IPS-18a (cell line): ENCODE measurements around the gene NGFR.

Experiments used
- H3K27ac ChIP-seq: one replicate; pipeline ENCODE4 v1.5.1; 2013; ENCODE audit warnings: low read length
- H3K27me3 ChIP-seq: one replicate; pipeline ENCODE4 v1.6.1; 2013; ENCODE audit warnings: mild to moderate bottlenecking, low read length; ENCODE audit not compliant: control insufficient read depth, insufficient read depth
- H3K36me3 ChIP-seq: one replicate; pipeline ENCODE4 v1.6.1; 2013; ENCODE audit warnings: low read depth, low read length; ENCODE audit not compliant: control insufficient read depth
- H3K4me1 ChIP-seq: one replicate; pipeline ENCODE4 v1.6.1; 2013; ENCODE audit warnings: low read depth, low read length; ENCODE audit not compliant: control insufficient read depth
- H3K4me3 ChIP-seq: one replicate; pipeline ENCODE4 v1.5.1; 2013; ENCODE audit warnings: low read length
- H3K9ac ChIP-seq: one replicate; pipeline ENCODE4 v1.6.1; 2013; ENCODE audit warnings: mild to moderate bottlenecking, low read length, moderate library complexity
- H3K9me3 ChIP-seq: one replicate; pipeline ENCODE4 v1.6.1; 2013; ENCODE audit warnings: low read depth, low read length; ENCODE audit not compliant: control insufficient read depth

NGFR gene

DNA sequence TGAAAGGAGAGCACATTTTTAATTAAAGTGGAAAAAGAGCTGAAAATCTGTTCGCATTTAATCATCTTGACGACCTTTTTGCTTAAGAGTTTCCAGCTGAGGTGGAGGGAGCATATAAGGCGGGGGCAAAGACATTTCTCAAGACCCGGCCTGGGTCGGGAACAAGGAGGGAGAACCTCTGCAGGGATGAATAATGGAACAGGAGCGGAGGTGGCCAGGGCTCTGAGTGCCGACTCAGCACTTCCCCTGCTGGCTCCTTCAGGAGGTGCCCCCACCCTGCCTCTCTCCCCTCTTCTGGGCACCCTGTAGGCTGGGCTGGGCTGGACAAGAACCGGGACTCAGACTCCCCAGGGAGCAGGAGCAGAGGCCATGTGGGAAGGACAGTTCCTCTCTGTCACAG lies 7.9 kb upstream of the NGFR start:
- H3K27me3 ChIP-seq: peaks cover 4% of the 10 kb centered on the region
- H3K4me3 ChIP-seq: no peak overlapping the region
- H3K4me1 ChIP-seq: peaks cover 34% of the 10 kb centered on the region
- no peak overlapping the region for H3K27ac ChIP-seq
- no peaks in the 10 kb centered on the region for H3K36me3 ChIP-seq
- no peaks in the 10 kb centered on the region for H3K9me3 ChIP-seq
- H3K9ac ChIP-seq: no peak overlapping the region

- Histone ChIP-seq H3K4me3 (no peak overlapping the region), H3K27me3 (peaks cover 12% of the 10 kb centered on the region), H3K36me3 (no peaks in the 10 kb centered on the region), H3K4me1 (peaks cover 34% of the 10 kb centered on the region), H3K27ac (no peak overlapping the region), H3K9ac (no peak overlapping the region), H3K9me3 (no peaks in the 10 kb centered on the region)
Observed at GRCh38 chr17:49488612-49489011, 6.5 kb upstream of the NGFR start.

GRCh38 chr17:49489348-49489747 lies 5.7 kb upstream of the NGFR start:
- H3K4me3 ChIP-seq: no peak overlapping the region
- H3K4me1 ChIP-seq: peaks cover 28% of the 10 kb centered on the region
- H3K36me3 ChIP-seq: no peaks in the 10 kb centered on the region
- no peaks in the 10 kb centered on the region for H3K9me3 ChIP-seq
- H3K9ac ChIP-seq: no peak overlapping the region
- H3K27me3 ChIP-seq: peaks cover 16% of the 10 kb centered on the region
- H3K27ac ChIP-seq: no peak overlapping the region

DNA sequence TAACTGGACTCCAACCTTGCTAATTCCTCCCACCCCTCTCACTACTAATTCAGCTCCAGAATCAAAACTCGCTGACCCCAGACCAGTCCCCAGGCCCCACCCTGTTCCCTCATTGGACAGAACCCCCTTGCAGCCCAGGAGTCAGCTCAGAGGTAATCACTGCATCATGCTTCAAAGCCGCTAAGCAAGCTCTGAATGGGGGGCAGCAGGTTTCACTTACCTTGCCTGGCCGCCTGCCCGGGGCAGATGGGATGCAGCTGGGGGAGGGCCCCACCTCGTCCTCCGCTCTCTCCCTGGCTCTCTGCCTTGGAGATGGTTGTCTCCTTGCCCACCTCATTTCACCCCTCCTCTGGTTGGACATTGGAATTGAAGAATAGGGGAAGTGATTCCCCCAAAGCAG lies 4.8 kb upstream of the NGFR start:
- Histone ChIP-seq H3K36me3 (no peaks in the 10 kb centered on the region), H3K27ac (no peak overlapping the region), H3K9me3 (no peaks in the 10 kb centered on the region), H3K4me3 (no peak overlapping the region), H3K4me1 (peaks cover 21% of the 10 kb centered on the region), H3K9ac (no peak overlapping the region), H3K27me3 (peaks cover 21% of the 10 kb centered on the region)

DNA sequence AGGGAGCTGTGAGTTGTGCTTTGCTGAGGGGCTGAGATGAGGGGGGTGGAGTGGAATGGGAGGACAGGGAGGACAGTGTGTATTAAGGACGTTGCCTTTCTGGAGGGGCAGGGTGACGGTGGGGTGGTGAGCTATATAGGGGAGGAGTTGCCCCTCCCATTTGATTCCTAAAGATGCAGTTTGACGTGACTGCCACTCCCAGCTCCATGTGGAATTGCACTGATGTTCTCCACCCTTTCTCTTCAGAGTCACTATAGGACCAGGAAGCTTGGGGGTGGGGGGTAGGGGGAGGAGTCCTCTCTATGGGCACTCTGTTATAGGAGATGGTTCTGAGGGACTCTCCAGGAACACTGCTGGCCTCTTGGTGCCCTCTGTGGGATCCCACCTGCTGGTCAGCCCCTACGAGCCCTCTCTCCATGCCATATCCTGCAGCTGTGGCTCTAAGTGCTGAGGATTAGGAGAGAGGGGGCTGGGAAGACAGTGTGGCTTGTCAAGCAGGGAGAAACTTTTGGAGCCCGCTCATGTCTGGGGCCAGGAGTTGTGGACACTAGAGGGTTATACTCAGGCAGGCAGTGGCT lies 3.8 kb upstream of the NGFR start:
- peaks cover 12% of the 10 kb centered on the region for H3K4me1 ChIP-seq
- H3K9ac ChIP-seq: no peak overlapping the region
- H3K27ac ChIP-seq: no peak overlapping the region
- no peaks in the 10 kb centered on the region for H3K36me3 ChIP-seq
- H3K27me3 ChIP-seq: peaks cover 31% of the 10 kb centered on the region
- no peak overlapping the region for H3K4me3 ChIP-seq
- H3K9me3 ChIP-seq: no peaks in the 10 kb centered on the region

DNA sequence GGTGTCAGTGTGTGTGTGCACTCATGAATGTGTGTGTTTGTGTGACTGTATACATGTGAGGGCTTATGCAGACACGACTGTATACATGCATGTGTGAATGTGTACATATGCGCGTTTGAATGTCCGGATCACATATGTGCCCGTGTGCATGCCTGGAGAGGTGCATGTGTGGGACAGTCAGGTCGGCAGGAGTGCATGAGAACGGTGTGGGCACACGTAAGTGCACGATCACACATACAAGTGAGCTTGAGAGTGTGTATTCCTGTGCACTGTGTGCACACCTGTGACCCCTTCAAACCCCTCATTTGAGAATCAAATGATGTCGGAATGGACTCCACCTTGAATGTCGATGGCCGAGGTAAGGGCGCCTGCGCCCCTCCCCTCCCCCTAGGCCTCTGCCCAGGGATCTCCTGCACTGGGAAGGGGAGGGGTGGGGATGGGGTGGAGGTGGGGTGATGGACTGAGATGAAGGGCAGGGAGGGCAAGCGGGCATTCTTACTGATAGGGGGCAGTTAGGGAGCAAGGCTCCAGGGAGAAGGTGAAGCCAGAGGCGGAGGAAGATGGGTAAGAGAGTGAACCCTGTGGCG lies 601 bp upstream of the NGFR start:
- H3K4me3 ChIP-seq: peak overlapping the region; percentile 53
- H3K27me3 ChIP-seq: peaks cover 62% of the 10 kb centered on the region
- H3K4me1 ChIP-seq: peaks cover 17% of the 10 kb centered on the region
- H3K36me3 ChIP-seq: no peaks in the 10 kb centered on the region
- no peak overlapping the region for H3K9ac ChIP-seq
- no peaks in the 10 kb centered on the region for H3K9me3 ChIP-seq
- no peak overlapping the region for H3K27ac ChIP-seq

DNA sequence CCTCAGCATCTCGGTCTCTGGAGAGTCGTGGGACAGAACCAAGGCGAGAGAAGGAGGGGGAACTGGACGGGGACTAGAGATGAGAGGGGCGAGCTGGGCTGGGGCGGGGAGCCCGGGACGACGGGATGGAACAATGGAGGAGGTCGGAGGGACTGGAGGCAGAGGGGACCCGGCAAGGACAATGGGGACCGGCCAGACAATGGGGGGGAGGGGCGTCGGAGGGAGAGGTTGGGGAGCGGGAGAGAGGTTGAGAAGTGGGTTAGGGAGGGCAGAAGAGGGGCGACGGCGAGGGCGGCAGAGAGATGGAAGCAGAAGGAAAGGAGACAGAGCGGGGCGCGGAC lies 719 bp downstream of the NGFR start:
- H3K27ac ChIP-seq: no peak overlapping the region
- no peaks in the 10 kb centered on the region for H3K36me3 ChIP-seq
- H3K27me3 ChIP-seq: peaks cover 72% of the 10 kb centered on the region
- peaks cover 17% of the 10 kb centered on the region for H3K4me1 ChIP-seq
- H3K4me3 ChIP-seq: peak overlapping the region; percentile 65
- H3K9me3 ChIP-seq: no peaks in the 10 kb centered on the region
- no peak overlapping the region for H3K9ac ChIP-seq

DNA sequence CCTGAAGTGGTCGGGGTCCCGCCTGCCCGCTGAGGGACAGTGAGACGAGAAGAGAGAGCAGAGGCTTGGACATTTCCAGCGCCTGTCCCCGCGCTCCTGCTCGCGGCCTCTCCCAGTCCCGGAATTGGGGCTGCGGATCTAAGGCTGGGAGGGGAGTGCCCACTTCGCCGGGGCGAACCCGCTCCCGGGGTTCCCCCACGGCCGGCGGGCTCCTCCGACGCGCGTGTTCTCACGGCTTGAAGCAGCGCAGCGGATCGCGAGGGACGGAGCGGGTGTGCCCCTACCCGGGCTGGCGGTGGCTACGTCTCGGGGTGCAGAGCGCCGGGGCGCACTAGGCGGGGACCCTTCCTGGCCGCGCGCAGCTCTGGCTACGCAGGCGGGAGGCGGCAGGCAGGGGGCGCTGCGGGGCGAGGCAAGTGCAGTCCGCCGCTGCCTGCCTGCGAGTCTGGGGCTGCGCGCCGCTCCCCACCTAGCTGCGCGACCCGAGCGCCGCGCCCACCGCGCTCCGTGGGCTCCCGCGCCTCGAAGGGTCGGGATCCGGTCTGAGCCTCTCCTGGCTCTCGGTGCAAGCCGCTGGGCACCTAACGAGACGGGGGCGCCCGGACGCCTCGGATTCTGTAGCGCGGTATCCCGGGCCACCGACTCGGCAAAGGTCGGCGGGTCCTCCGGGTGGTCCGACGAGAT lies 1.2 kb downstream of the NGFR start:
- H3K4me3 ChIP-seq: peak overlapping the region; percentile 65
- H3K36me3 ChIP-seq: no peaks in the 10 kb centered on the region
- H3K27me3 ChIP-seq: peaks cover 72% of the 10 kb centered on the region
- H3K27ac ChIP-seq: no peak overlapping the region
- peaks cover 17% of the 10 kb centered on the region for H3K4me1 ChIP-seq
- no peaks in the 10 kb centered on the region for H3K9me3 ChIP-seq
- H3K9ac ChIP-seq: no peak overlapping the region

GRCh38 chr17:49496867-49497147 lies 1.7 kb downstream of the NGFR start:
- no peak overlapping the region for H3K9ac ChIP-seq
- H3K4me3 ChIP-seq: peak overlapping the region; percentile 65

DNA sequence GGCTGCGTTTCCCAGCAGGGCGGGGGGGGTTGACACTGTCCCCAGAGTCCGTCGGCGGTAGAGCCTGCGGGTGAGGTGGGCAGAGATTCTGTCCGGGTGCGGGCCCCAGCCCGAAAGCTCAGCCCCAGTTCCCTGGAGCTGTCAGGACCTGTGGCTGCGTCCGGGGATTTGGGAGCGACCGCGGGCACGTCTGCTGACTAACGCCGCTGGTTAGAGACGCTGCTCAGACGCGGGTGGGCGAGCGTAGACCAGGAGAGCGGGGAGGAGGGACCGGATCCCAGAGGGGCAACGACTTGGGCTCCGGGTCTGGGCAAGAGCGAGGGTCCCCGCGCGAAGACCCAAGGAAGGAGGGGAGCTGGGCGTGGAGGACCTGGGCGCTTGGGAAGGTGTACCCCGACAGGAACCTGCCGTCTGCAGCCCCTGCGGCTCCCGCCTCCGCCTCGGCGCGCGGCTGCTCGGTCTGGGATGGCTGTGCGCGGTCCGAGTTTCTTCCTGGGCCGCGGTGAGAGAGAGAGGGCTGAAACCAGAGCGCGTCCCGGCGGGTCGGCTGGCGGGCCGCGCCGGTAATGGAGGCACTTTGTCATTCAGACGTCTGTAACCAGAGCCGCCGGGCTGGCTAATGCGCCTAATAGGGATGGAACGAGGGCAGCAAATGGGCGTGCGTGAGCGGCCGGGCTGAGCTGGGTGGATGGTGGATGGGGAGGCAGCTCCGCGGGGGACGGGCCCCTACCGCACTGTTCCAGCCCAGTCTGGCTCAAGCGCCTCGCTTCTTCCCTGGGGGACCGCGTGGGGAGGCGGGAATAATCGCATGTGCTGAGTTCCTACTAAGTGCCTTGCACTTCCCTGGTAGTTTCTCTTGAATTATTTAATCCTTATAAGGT lies 2.3 kb downstream of the NGFR start:
- Histone ChIP-seq H3K27me3 (peaks cover 72% of the 10 kb centered on the region), H3K4me3 (peak overlapping the region; percentile 65), H3K27ac (no peak overlapping the region)

More at GRCh38 chr17:49496867-49497147, 1.7 kb downstream of the NGFR start:
- H3K9me3 ChIP-seq: no peaks in the 10 kb centered on the region
- H3K27ac ChIP-seq: no peak overlapping the region
- peaks cover 17% of the 10 kb centered on the region for H3K4me1 ChIP-seq
- peaks cover 72% of the 10 kb centered on the region for H3K27me3 ChIP-seq
- no peaks in the 10 kb centered on the region for H3K36me3 ChIP-seq

GRCh38 chr17:49498029-49498615 lies 3.0 kb downstream of the NGFR start:
- no peaks in the 10 kb centered on the region for H3K9me3 ChIP-seq
- peaks cover 70% of the 10 kb centered on the region for H3K27me3 ChIP-seq
- peak overlapping the region; percentile 5 for H3K9ac ChIP-seq
- no peaks in the 10 kb centered on the region for H3K36me3 ChIP-seq
- no peak overlapping the region for H3K27ac ChIP-seq
- peaks cover 17% of the 10 kb centered on the region for H3K4me1 ChIP-seq
- H3K4me3 ChIP-seq: peak overlapping the region; percentile 65

More for the DNA sequence above, 2.3 kb downstream of the NGFR start:
- no peaks in the 10 kb centered on the region for H3K36me3 ChIP-seq
- H3K9ac ChIP-seq: peak overlapping the region; percentile 13
- H3K9me3 ChIP-seq: no peaks in the 10 kb centered on the region
- H3K4me1 ChIP-seq: peaks cover 17% of the 10 kb centered on the region
